GM12875 (cell line): Measurements from ENCODE around the gene GPC5.

Experiments used
- H3K4me3 ChIP-seq: one replicate; pipeline ENCODE4 v1.5.1; 2011; ENCODE audit warnings: low read depth, low read length, control low read depth
- TF ChIP-seq, protein P1 (sequence below): IDR thresholded peaks from 2 replicates; pipeline ENCODE4 v1.5.1; 2011; ENCODE audit warnings: low read depth, mild to moderate bottlenecking, control low read depth, inconsistent platforms, low read length, moderate library complexity, borderline replicate concordance; ENCODE audit not compliant: insufficient read depth

The GPC5 gene

DNA sequence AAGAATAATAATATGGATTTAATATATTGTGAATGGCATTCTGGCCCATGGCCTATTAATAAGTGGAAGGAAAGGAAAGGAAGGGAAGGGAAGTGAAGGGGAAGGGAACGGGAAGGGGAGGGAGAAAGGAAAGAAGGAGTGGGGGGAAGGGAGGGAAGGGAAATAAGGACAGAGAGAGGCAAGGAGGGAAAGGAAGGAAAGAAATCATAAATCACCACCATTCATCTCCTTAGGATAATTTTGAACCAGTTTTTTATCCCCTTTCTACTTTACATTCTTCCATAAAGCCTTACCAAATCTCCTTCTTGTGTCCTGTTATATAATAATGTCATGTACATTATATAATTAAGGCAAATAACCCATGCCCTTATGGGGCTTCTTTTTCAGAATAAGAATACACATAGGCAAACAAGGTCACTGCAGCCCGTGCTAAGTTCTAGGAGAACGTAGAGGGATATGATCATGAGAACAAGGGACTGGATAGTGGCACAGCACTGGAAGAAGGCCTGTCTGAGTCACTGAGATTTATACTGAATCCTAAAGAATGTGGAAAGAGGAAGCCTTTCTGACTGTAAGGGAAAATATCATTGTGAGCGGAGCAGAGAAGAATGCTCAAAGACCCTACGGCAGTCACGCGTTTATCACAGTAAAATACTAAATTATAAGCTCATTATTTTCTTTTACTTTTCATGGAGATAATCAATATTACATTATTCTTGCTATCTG lies 1383.7 kb downstream of the GPC5 start:
- TF ChIP-seq, protein P1, sequence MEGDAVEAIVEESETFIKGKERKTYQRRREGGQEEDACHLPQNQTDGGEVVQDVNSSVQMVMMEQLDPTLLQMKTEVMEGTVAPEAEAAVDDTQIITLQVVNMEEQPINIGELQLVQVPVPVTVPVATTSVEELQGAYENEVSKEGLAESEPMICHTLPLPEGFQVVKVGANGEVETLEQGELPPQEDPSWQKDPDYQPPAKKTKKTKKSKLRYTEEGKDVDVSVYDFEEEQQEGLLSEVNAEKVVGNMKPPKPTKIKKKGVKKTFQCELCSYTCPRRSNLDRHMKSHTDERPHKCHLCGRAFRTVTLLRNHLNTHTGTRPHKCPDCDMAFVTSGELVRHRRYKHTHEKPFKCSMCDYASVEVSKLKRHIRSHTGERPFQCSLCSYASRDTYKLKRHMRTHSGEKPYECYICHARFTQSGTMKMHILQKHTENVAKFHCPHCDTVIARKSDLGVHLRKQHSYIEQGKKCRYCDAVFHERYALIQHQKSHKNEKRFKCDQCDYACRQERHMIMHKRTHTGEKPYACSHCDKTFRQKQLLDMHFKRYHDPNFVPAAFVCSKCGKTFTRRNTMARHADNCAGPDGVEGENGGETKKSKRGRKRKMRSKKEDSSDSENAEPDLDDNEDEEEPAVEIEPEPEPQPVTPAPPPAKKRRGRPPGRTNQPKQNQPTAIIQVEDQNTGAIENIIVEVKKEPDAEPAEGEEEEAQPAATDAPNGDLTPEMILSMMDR = no peak

DNA sequence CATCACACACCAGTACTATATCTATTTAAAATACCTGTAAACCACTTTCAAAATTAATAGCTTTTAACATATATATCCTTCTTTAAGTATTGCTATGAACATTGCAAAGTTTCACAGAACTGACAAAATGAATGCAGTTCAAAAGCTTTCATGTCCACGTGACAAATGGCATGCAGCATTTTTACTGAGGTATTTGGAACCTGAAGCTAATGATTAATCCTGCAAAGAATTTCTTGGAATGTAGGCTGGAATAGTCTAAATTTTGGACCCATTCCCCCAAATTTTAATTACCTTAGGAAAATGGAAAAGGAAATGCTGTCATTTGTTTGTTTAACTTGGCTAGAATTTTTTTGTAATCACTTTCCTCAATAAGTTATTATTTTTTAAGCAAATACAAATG lies 1404.4 kb downstream of the GPC5 start:
- TF ChIP-seq, protein P1 = no peak
- H3K4me3 ChIP-seq = no peak overlapping the region

More for the DNA sequence above, 1383.7 kb downstream of the GPC5 start:
- no peak overlapping the region for H3K4me3 ChIP-seq

DNA sequence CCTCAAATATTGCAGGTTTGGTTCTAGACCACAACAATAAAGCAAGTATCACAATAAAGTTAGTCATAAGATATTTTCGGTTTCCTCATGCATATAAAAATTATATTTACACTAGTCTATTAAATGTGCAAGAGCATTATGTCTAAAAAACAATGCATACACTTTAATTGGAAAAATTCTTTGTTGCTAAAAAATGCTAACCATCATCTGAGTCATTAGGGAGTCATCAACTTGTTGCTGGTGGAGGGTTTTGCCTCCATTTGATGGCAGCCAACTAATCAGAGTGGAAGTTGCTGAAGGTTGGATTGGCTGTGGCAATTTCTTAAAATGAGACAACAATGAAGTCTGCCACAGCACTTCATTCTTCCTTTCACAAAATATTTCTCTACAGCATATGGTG lies 1405.9 kb downstream of the GPC5 start:
- H3K4me3 ChIP-seq = no peak overlapping the region
- TF ChIP-seq, protein P1 = no peak

DNA sequence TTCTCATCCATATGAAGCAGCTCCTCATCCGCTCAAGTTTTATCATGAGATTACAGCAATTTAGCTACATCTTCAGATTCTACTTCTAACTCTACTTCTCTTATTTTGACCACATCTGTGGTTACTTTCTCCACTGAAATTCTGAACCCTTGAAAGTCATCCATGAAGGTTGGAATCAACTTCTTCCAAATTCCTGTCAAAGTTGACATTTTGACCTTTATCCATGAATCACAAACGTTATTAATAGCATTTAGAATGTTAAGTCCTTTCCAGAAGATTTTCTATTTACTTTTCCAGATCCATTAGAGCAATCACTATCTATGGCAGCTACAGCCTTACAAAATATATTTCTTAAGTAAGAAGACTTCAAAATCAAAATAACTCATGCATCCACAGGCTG lies 1406.5 kb downstream of the GPC5 start:
- TF ChIP-seq, protein P1 = no peak
- no peak overlapping the region for H3K4me3 ChIP-seq

DNA sequence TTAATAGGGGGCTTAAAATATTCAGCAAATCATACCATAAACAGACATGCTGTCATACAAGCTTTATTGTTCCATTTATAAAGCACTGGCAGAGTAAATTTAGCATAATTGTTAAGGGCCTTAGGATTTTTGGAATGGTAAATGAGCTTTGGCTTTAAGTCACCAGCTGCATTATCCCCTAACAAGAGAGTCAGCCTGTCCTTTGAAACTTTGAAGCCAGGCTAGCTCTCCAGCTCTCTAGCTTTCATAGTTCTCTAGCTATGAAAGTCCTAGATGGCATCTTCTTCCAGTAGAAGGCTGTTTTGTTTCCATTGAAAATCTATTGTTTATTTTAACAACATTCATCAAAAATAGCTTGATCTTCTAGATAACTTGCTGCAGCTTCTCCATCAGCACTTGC lies 1407.3 kb downstream of the GPC5 start:
- H3K4me3 ChIP-seq = no peak overlapping the region
- TF ChIP-seq, protein P1 = no peak

DNA sequence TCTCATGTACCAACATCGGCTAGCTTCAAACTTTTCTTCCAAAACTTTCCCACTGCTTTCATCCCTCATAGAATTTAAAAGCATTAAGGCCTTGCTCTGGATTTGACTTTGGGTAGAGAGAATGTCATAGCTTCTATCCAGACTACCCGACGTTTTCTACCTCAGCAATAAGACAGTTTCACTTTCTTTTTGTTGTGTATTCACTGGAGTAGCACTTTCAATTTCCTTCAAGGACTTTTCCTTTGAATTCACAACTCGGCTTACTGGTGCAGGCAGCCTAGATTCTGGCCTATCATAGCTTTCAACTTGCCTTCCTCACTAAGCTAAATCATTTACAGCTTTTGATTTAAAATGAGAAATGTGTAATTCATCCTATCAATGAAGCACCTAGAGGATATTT lies 1407.8 kb downstream of the GPC5 start:
- TF ChIP-seq, protein P1 = no peak
- no peak overlapping the region for H3K4me3 ChIP-seq

DNA sequence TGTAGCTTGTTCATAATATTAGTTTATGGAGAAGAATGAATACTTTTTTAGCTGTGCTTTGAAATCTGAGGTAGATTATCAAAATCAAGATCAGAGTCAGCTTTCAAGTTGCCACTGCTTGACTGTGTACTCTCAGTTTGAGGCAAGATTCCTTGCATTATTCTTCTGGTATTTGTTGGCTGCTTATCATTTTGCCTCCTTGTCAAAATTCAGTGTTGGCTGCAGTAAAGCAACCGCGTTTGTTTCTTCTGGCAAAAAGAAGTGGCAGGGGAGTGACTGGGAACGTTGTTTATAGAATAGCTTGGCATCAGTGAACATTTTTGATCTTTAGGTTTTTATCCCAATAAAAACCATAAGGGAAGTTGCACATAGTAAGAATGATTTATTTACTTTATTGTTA lies 1408.9 kb downstream of the GPC5 start:
- TF ChIP-seq, protein P1 = no peak
- H3K4me3 ChIP-seq = no peak overlapping the region
